Measurements from ENCODE around the gene MYO9A.

MYO9A gene

GRCh38 chr15:71804226-71804625 lies 313.7 kb downstream of the MYO9A start:
- DNase-seq = no peak

- no peak for DNase-seq
Measured at GRCh38 chr15:71802770-71803169, 315.2 kb downstream of the MYO9A start.

GRCh38 chr15:71801935-71802655 lies 315.9 kb downstream of the MYO9A start:
- DNase-seq = no peak

- no peak for DNase-seq
Measured at GRCh38 chr15:71800835-71801745, 316.9 kb downstream of the MYO9A start.

GRCh38 chr15:71800190-71800589 lies 317.8 kb downstream of the MYO9A start:
- no peak for DNase-seq

GRCh38 chr15:71798641-71799040 lies 319.3 kb downstream of the MYO9A start:
- DNase-seq = no peak

GRCh38 chr15:71792521-71792920 lies 325.4 kb downstream of the MYO9A start:
- no peak for DNase-seq

GRCh38 chr15:71791975-71792374 lies 326.0 kb downstream of the MYO9A start:
- DNase-seq = no peak

- DNase-seq = no peak
Measured at GRCh38 chr15:71790081-71790480, 327.9 kb downstream of the MYO9A start.

GRCh38 chr15:71789616-71790015 lies 328.3 kb downstream of the MYO9A start:
- DNase-seq = no peak

GRCh38 chr15:71788646-71789579 lies 329.0 kb downstream of the MYO9A start:
- no peak for DNase-seq

GRCh38 chr15:71786673-71787072 lies 331.3 kb downstream of the MYO9A start:
- DNase-seq = no peak

- DNase-seq = no peak
Measured at GRCh38 chr15:71785996-71786395, 332.0 kb downstream of the MYO9A start.

- DNase-seq = no peak
Measured at GRCh38 chr15:71784719-71785118, 333.2 kb downstream of the MYO9A start.

- DNase-seq = no peak
Measured at GRCh38 chr15:71782422-71783165, 335.4 kb downstream of the MYO9A start.

GRCh38 chr15:71781965-71782265 lies 336.0 kb downstream of the MYO9A start:
- no peak for DNase-seq

- no peak for DNase-seq
Measured at GRCh38 chr15:71781179-71781964, 336.6 kb downstream of the MYO9A start.

GRCh38 chr15:71780115-71780976 lies 337.6 kb downstream of the MYO9A start:
- no peak for DNase-seq

- DNase-seq = no peak
Measured at GRCh38 chr15:71779073-71779797, 338.7 kb downstream of the MYO9A start.

All from DMS 273 treated with DMSO at 0.1 percent for 48 hours (cell line).